GM19324 (cell line): ENCODE results near the gene CDC42SE2.
"Not testable (repeated sequence)": the region's sequence is repeated elsewhere in the genome, so short reads cannot be mapped to it uniquely, and the experiment has no call there.

ENCODE experiments used
- ATAC-seq: cut with Tn5 transposase; IDR thresholded peaks from one replicate; pipeline ENCODE4 v1.9.1; 2021; ENCODE audit warnings: mild to moderate bottlenecking, moderate library complexity; ENCODE audit not compliant: unreplicated experiment, low FRiP score

Gene CDC42SE2

GRCh38 chr5:131384616-131385214 lies 120.9 kb downstream of the CDC42SE2 start:
- ATAC-seq: no peak

- ATAC-seq: no peak
Observed at GRCh38 chr5:131386124-131386523, 122.3 kb downstream of the CDC42SE2 start.

- ATAC-seq: no peak
Observed at GRCh38 chr5:131386779-131387178, 122.9 kb downstream of the CDC42SE2 start.

- ATAC-seq: no peak
Observed at GRCh38 chr5:131387255-131387654, 123.4 kb downstream of the CDC42SE2 start.

GRCh38 chr5:131389096-131389868 lies 125.4 kb downstream of the CDC42SE2 start:
- ATAC-seq: no peak

GRCh38 chr5:131389869-131390265 lies 126.0 kb downstream of the CDC42SE2 start:
- ATAC-seq: no peak

GRCh38 chr5:131392466-131393095 lies 128.7 kb downstream of the CDC42SE2 start:
- no peak for ATAC-seq

GRCh38 chr5:131393498-131393968 lies 129.7 kb downstream of the CDC42SE2 start:
- ATAC-seq: no peak

- peak; percentile 78 for ATAC-seq
Observed at GRCh38 chr5:131394128-131394527, 130.3 kb downstream of the CDC42SE2 start.

- no peak for ATAC-seq
Observed at GRCh38 chr5:131396015-131396414, 132.2 kb downstream of the CDC42SE2 start.

GRCh38 chr5:131396630-131397273 lies 132.9 kb downstream of the CDC42SE2 start:
- ATAC-seq: no peak

- ATAC-seq: not testable (repeated sequence)
Observed at GRCh38 chr5:131399007-131399406, 135.2 kb downstream of the CDC42SE2 start.

- ATAC-seq: no peak
Observed at GRCh38 chr5:131400585-131400984, 136.7 kb downstream of the CDC42SE2 start.

- ATAC-seq: no peak
Observed at GRCh38 chr5:131405674-131406073, 141.8 kb downstream of the CDC42SE2 start.

GRCh38 chr5:131406076-131406475 lies 142.2 kb downstream of the CDC42SE2 start:
- ATAC-seq: no peak

GRCh38 chr5:131406975-131407638 lies 143.3 kb downstream of the CDC42SE2 start:
- no peak for ATAC-seq

- peak; percentile 66 for ATAC-seq
Observed at GRCh38 chr5:131413605-131414559, 150.0 kb downstream of the CDC42SE2 start.

- ATAC-seq: peak; percentile 73
Observed at GRCh38 chr5:131416729-131417128, 152.9 kb downstream of the CDC42SE2 start.

GRCh38 chr5:131417240-131417869 lies 153.5 kb downstream of the CDC42SE2 start:
- ATAC-seq: peak; percentile 24
